Left lung (tissue), 14 donors: ENCODE results near the gene NTMT2. TPM values are rescaled to one million over a fixed set of nuclear protein-coding genes. Genes with fewer than 3 reads are reported as not detected.
"Not testable (repeated sequence)": the region's sequence is repeated elsewhere in the genome, so short reads cannot be mapped to it uniquely, and the experiment has no call there.

ENCODE experiments used
- ATAC-seq: fragments of 200-7000 bp; cut with Tn5 transposase; one replicate; pipeline ENCODE4 v1.9.1; 2020; ENCODE audit warnings: moderate library complexity
- DNase-seq, 4 donors: peaks; one replicate each; pipeline ENCODE4 v3.0.0-alpha.2; 2013 to 2020
- H3K27ac ChIP-seq, 2 donors: fragments of 200-600 bp; sonication (generic) in 1 of 2; one replicate each; pipeline versions ENCODE4 v1.5.0 to v1.8.0; 2020 to 2021
- H3K27me3 ChIP-seq, 2 donors: fragments of 200-600 bp; sonication (generic) in 1 of 2; one replicate each; pipeline versions ENCODE4 v1.5.0 to v1.8.0; 2020 to 2021
- H3K36me3 ChIP-seq, 2 donors: fragments of 200-600 bp; sonication (generic) in 1 of 2; one replicate each; pipeline versions ENCODE4 v1.5.0 to v1.8.0; 2020 to 2021
- H3K4me1 ChIP-seq, 2 donors: fragments of 200-600 bp; one replicate each; pipeline ENCODE4 v1.8.0; 2021
- H3K4me3 ChIP-seq, 2 donors: fragments of 200-600 bp; sonication (generic) in 1 of 2; one replicate each; pipeline versions ENCODE4 v1.5.0 to v1.8.0; 2020 to 2021; ENCODE audit warnings: mild to moderate bottlenecking in 1 of 2
- H3K9me3 ChIP-seq, 2 donors: fragments of 200-600 bp; sonication (generic) in 1 of 2; one replicate each; pipeline versions ENCODE4 v1.5.0 to v1.8.0; 2020 to 2021
- intact Hi-C, 2 donors: fragments of 100-400 bp; cut with DNase I; formaldehyde crosslinking; loops; one replicate each; pipeline versions ENCODE4 v1.11.2 to v1.14.2; 2022
- long read RNA-seq, 12 donors: library from polyadenylated mRNA in 2 of 12; unstranded in 2 of 12; transcript quantifications; one replicate each; pipeline ENCODE4 v2.0.0 and lab custom pipeline, GENCODE V29; 2019 to 2026
- polyA plus RNA-seq, 6 donors: library from polyadenylated mRNA; unstranded; fragments of 120-200 nt; gene quantifications; one replicate each; pipeline ENCODE4 v1.2.1, GENCODE V29; 2013; ENCODE audit not compliant: insufficient read length in 6 of 6
- total RNA-seq, 2 donors: library from RNA; stranded (reverse); fragmentation: NEBNext Ultra II Directional; extraction: Animal tissue kit (Norgen Biotek cat#: 25700); gene quantifications; one replicate each; pipeline ENCODE4 v1.2.1, GENCODE V29; 2021
- TF ChIP-seq, protein P1 (sequence below), 2 donors: fragments of 200-600 bp; sonication (generic) in 1 of 2; IDR thresholded peaks; one replicate each; pipeline versions ENCODE4 v1.5.0 to v1.8.0; 2021; ENCODE audit warnings: antibody characterized with exemption in 2 of 2
- donor health status: DM: no; HTN: yes; CAD: no.
- donor health status: DM: no; HTN: no; CAD: no.

NTMT2 gene
- not detected for total RNA-seq
- not detected for polyA plus RNA-seq
- long read RNA-seq, donor 1, result 0 reads
- long read RNA-seq, donor 2, result 0 reads
- long read RNA-seq, donor 3, result 0 reads
- long read RNA-seq, donor 4, result 0 reads
- long read RNA-seq, donor 5, result 0 reads
- long read RNA-seq, donor 6, result 0 reads
- long read RNA-seq, donor 7, result 0 reads
- long read RNA-seq, donor 8, result 0 reads
- long read RNA-seq, donor 9, result 0 reads
- long read RNA-seq, donor 10, result 0 reads
- long read RNA-seq, donor 11, result 0 reads
- long read RNA-seq, donor 12, result 0 reads

DNA sequence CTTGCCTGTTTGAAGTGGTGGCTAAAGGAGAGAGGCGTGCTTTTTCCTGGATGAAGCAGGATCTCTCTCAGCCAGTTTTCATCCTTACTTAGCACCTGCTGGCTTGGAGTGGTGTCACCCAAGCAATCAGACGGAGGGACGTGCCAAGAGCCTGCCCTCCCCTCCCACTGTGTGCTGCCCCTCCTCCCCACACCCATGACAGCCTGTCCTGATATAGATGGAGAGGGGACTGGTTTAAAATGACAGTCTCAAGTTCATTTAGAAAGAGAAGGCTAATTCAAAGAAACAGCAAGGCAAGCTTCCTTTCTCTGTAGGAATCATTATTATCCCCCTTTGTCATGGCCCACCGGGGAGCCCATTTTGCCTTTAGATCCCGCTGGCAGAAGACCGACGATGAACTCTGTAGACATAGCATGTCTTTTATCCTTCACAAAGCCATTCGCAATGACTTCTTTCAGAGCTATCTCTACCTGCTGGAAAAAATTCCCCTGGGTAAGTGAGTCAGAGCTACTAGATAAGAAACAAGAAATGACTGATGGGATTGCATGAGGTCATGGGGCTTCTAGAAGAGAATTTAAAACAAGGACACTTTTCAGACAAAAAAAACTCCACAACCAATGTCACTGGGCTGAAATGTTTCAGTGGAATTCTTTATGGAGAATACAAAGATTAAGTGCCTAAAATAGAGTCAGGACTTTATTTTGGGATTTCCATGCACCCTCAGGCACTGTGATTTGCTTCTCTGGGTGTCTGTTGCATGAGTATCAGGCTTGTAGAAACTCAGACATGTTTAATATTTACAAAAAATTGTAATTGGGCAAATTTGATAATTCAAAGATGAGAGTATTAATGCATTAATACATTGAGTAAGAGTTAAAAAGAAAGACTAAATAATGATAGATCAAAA is at the start of gene NTMT2:
TSS of gene NTMT2 (plus strand) at position 190 of the 907 bp plus-strand sequence. CDS start at position 339, 149 bp downstream.
- Histone ChIP-seq H3K27me3 (no peaks in the 10 kb centered on the region), H3K4me1 (no peaks in the 10 kb centered on the region), H3K36me3 (no peaks in the 10 kb centered on the region), H3K9me3 (peaks cover 0 to 3% of the 10 kb centered on the region in 2 donors), H3K27ac (no peak within 1 kb of the TSS), H3K4me3 (no peak within 1 kb of the TSS)
- DNase-seq, result peak in 1 of 4 donors; percentile 17
- no peak for ATAC-seq
- TF ChIP-seq, protein P1, sequence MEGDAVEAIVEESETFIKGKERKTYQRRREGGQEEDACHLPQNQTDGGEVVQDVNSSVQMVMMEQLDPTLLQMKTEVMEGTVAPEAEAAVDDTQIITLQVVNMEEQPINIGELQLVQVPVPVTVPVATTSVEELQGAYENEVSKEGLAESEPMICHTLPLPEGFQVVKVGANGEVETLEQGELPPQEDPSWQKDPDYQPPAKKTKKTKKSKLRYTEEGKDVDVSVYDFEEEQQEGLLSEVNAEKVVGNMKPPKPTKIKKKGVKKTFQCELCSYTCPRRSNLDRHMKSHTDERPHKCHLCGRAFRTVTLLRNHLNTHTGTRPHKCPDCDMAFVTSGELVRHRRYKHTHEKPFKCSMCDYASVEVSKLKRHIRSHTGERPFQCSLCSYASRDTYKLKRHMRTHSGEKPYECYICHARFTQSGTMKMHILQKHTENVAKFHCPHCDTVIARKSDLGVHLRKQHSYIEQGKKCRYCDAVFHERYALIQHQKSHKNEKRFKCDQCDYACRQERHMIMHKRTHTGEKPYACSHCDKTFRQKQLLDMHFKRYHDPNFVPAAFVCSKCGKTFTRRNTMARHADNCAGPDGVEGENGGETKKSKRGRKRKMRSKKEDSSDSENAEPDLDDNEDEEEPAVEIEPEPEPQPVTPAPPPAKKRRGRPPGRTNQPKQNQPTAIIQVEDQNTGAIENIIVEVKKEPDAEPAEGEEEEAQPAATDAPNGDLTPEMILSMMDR (IDR thresholded peaks at IDR 0.05), result no peak
- intact Hi-C loops, result no loop called here

- DNase-seq, result no peak
- TF ChIP-seq, protein P1 (IDR thresholded peaks at IDR 0.05), result no peak
Observed at GRCh38 chr1:170095976-170096748, 49.6 kb upstream of the NTMT2 start.

GRCh38 chr1:170096806-170097340 is 48.9 kb upstream of the NTMT2 start:
- intact Hi-C loops, result no loop called here
- Histone ChIP-seq H3K4me1 (no peaks in the 10 kb centered on the region), H3K4me3 (no peak overlapping the region), H3K9me3 (no peaks in the 10 kb centered on the region), H3K27me3 (no peaks in the 10 kb centered on the region), H3K36me3 (no peaks in the 10 kb centered on the region), H3K27ac (no peak overlapping the region)
- TF ChIP-seq, protein P1 (IDR thresholded peaks at IDR 0.05), result no peak
- no peak for ATAC-seq
- DNase-seq, result no peak

More at GRCh38 chr1:170095976-170096748, 49.6 kb upstream of the NTMT2 start:
- no peak for ATAC-seq
- Histone ChIP-seq H3K27ac (no peak overlapping the region), H3K27me3 (no peaks in the 10 kb centered on the region), H3K4me3 (no peak overlapping the region), H3K4me1 (no peaks in the 10 kb centered on the region), H3K36me3 (no peaks in the 10 kb centered on the region), H3K9me3 (no peaks in the 10 kb centered on the region)
- intact Hi-C loops, result no loop called here

DNA sequence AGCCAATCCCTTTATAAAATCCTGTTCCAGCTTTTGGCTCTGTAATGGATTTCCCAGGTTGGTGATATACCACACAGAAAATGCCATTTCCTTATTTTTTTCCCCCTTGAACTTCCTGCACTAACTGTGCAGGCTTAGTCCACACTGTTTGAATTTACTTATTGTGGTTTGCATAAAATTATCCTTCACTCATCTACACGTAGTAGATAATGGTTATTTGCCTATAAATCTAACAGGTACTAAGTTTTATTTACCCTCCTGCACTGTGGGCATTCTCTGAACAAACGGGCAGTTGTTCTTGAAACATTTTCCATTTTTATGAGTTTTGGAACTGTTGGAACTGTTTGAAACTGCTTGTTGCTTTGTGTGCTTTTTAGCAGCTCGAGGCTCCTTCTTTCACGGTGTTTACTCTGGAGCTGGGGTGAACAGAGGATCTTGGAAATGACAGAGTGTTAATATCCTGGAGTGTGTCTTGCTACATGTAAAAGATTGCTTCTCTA is 48.3 kb upstream of the NTMT2 start:
- ATAC-seq (no peak), DNase-seq (no peak)
- no peaks in the 10 kb centered on the region for H3K27me3 ChIP-seq
- TF ChIP-seq, protein P1 (IDR thresholded peaks at IDR 0.05), result no peak
- H3K4me1 ChIP-seq, result no peaks in the 10 kb centered on the region
- no peaks in the 10 kb centered on the region for H3K36me3 ChIP-seq
- no peak overlapping the region for H3K27ac ChIP-seq
- H3K4me3 ChIP-seq, result no peak overlapping the region
- intact Hi-C loops, result no loop called here
- H3K9me3 ChIP-seq, result no peaks in the 10 kb centered on the region

DNA sequence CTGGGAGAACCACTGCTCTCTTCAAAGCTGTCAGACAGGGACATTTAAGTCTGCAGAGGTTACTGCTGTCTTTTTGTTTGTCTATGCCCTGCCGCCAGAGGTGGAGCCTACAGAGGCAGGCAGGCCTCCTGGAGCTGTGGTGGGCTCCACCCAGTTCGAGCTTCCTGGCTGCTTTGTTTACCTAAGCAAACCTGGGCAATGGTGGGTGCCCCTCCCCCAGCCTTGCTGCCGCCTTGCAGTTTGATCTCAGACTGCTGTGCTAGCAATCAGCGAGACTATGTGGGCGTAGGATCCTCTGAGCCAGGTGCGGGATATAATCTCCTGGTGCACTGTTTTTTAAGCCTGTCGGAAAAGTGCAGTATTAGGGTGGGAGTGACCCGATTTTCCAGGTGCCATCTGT is 32.6 kb upstream of the NTMT2 start:
- ATAC-seq, H3K9me3 ChIP-seq, intact Hi-C loops, H3K27me3 ChIP-seq, H3K27ac ChIP-seq, H3K4me1 ChIP-seq, DNase-seq, H3K4me3 ChIP-seq, H3K36me3 ChIP-seq: not testable (repeated sequence)
